Measurements from ENCODE around the gene PDCD2L.
"Not testable (repeated sequence)": the region's sequence is repeated elsewhere in the genome, so short reads cannot be mapped to it uniquely, and the experiment has no call there.

The PDCD2L gene

GRCh38 chr19:34404109-34404909 is at the start of gene PDCD2L:
PDCD2L (plus strand) TSS chr19:34404399; CDS start chr19:34404431, 32 bp downstream.
- DNase-seq (ENCODE audit: extremely low spot score, insufficient read length, low read depth), result peak; percentile 91
- peak; percentile 95 for FAIRE-seq

- no peak for FAIRE-seq
- DNase-seq (ENCODE audit: extremely low spot score, insufficient read length, low read depth), result no peak
Measured at GRCh38 chr19:34355201-34355600, 49.0 kb upstream of the PDCD2L start.

GRCh38 chr19:34356875-34357274 is 47.3 kb upstream of the PDCD2L start:
- DNase-seq (ENCODE audit: extremely low spot score, insufficient read length, low read depth), result no peak
- FAIRE-seq, result no peak

GRCh38 chr19:34357431-34357830 is 46.8 kb upstream of the PDCD2L start:
- no peak for DNase-seq (ENCODE audit: extremely low spot score, insufficient read length, low read depth)
- no peak for FAIRE-seq

GRCh38 chr19:34359140-34359953 is 44.9 kb upstream of the PDCD2L start:
- FAIRE-seq (peak; percentile 94), DNase-seq (ENCODE audit: extremely low spot score, insufficient read length, low read depth) (peak; percentile 97)

- DNase-seq (ENCODE audit: extremely low spot score, insufficient read length, low read depth), result no peak
- no peak for FAIRE-seq
Measured at GRCh38 chr19:34359954-34360315, 44.3 kb upstream of the PDCD2L start.

- no peak for DNase-seq (ENCODE audit: extremely low spot score, insufficient read length, low read depth)
- no peak for FAIRE-seq
Measured at GRCh38 chr19:34360354-34360909, 43.8 kb upstream of the PDCD2L start.

GRCh38 chr19:34362679-34363069 is 41.5 kb upstream of the PDCD2L start:
- DNase-seq (ENCODE audit: extremely low spot score, insufficient read length, low read depth), result no peak
- no peak for FAIRE-seq

- DNase-seq (ENCODE audit: extremely low spot score, insufficient read length, low read depth) (no peak), FAIRE-seq (no peak)
Measured at GRCh38 chr19:34363094-34363493, 41.1 kb upstream of the PDCD2L start.

GRCh38 chr19:34363930-34364329 is 40.3 kb upstream of the PDCD2L start:
- DNase-seq (ENCODE audit: extremely low spot score, insufficient read length, low read depth) (no peak), FAIRE-seq (no peak)

GRCh38 chr19:34364462-34364829 is 39.8 kb upstream of the PDCD2L start:
- FAIRE-seq (no peak), DNase-seq (ENCODE audit: extremely low spot score, insufficient read length, low read depth) (no peak)

- FAIRE-seq (no peak), DNase-seq (ENCODE audit: extremely low spot score, insufficient read length, low read depth) (peak; percentile 69)
Measured at GRCh38 chr19:34364830-34365462, 39.3 kb upstream of the PDCD2L start, which contains the start of gene GPI. GPI (plus strand) TSS chr19:34365196; CDS start chr19:34365267, 71 bp downstream.

- no peak for DNase-seq (ENCODE audit: extremely low spot score, insufficient read length, low read depth)
- no peak for FAIRE-seq
Measured at GRCh38 chr19:34365463-34366401, 38.5 kb upstream of the PDCD2L start.

- DNase-seq (ENCODE audit: extremely low spot score, insufficient read length, low read depth) (no peak), FAIRE-seq (no peak)
Measured at GRCh38 chr19:34366738-34367623, 37.2 kb upstream of the PDCD2L start.

GRCh38 chr19:34367624-34367957 is 36.6 kb upstream of the PDCD2L start:
- DNase-seq (ENCODE audit: extremely low spot score, insufficient read length, low read depth) (no peak), FAIRE-seq (no peak)

GRCh38 chr19:34368338-34368737 is 35.9 kb upstream of the PDCD2L start:
- DNase-seq (ENCODE audit: extremely low spot score, insufficient read length, low read depth), result no peak
- no peak for FAIRE-seq

- DNase-seq (ENCODE audit: extremely low spot score, insufficient read length, low read depth); FAIRE-seq: not testable (repeated sequence)
Measured at GRCh38 chr19:34369166-34369565, 35.0 kb upstream of the PDCD2L start.

- FAIRE-seq (no peak), DNase-seq (ENCODE audit: extremely low spot score, insufficient read length, low read depth) (no peak)
Measured at GRCh38 chr19:34370117-34370516, 34.1 kb upstream of the PDCD2L start.

GRCh38 chr19:34370983-34371382 is 33.2 kb upstream of the PDCD2L start:
- DNase-seq (ENCODE audit: extremely low spot score, insufficient read length, low read depth), result no peak
- FAIRE-seq, result no peak
